TTC549 (cell line): Measurements from ENCODE around the gene SLC27A2.
"Not testable (repeated sequence)": the region's sequence is repeated elsewhere in the genome, so short reads cannot be mapped to it uniquely, and the experiment has no call there.

Experiments used
- FAIRE-seq: peaks from 2 replicates; lab custom pipeline; 2012; peaks lifted over from hg19 to GRCh38; lab: Jason Lieb, UNC

SLC27A2 gene

GRCh38 chr15:50163719-50164410 is 18.1 kb upstream of the SLC27A2 start:
- FAIRE-seq = no peak

- FAIRE-seq = no peak
Measured at GRCh38 chr15:50164458-50164857, 17.5 kb upstream of the SLC27A2 start.

GRCh38 chr15:50166216-50166615 is 15.8 kb upstream of the SLC27A2 start:
- FAIRE-seq = no peak

GRCh38 chr15:50167110-50167509 is 14.9 kb upstream of the SLC27A2 start:
- no peak for FAIRE-seq

GRCh38 chr15:50168379-50168778 is 13.6 kb upstream of the SLC27A2 start:
- FAIRE-seq = no peak

- FAIRE-seq = no peak
Measured at GRCh38 chr15:50168783-50169411, 13.1 kb upstream of the SLC27A2 start.

- FAIRE-seq = not testable (repeated sequence)
Measured at GRCh38 chr15:50172360-50172895, 9.6 kb upstream of the SLC27A2 start.

- FAIRE-seq = no peak
Measured at GRCh38 chr15:50176869-50177268, 5.1 kb upstream of the SLC27A2 start.

GRCh38 chr15:50180091-50180490 is 1.9 kb upstream of the SLC27A2 start:
- FAIRE-seq = no peak

GRCh38 chr15:50180582-50180981 is 1.4 kb upstream of the SLC27A2 start:
- FAIRE-seq = no peak

GRCh38 chr15:50181201-50181968 is 611 bp upstream of the SLC27A2 start:
- no peak for FAIRE-seq

- no peak for FAIRE-seq
Measured at GRCh38 chr15:50182219-50183013, 420 bp downstream of the SLC27A2 start.

GRCh38 chr15:50183112-50183794 is 1.3 kb downstream of the SLC27A2 start:
- FAIRE-seq = no peak

- FAIRE-seq = no peak
Measured at GRCh38 chr15:50184863-50185504, 3.0 kb downstream of the SLC27A2 start.

- no peak for FAIRE-seq
Measured at GRCh38 chr15:50186090-50186489, 4.1 kb downstream of the SLC27A2 start.

GRCh38 chr15:50186752-50187151 is 4.8 kb downstream of the SLC27A2 start:
- FAIRE-seq = no peak

GRCh38 chr15:50187525-50187924 is 5.5 kb downstream of the SLC27A2 start:
- no peak for FAIRE-seq

- no peak for FAIRE-seq
Measured at GRCh38 chr15:50187997-50188396, 6.0 kb downstream of the SLC27A2 start.

GRCh38 chr15:50188793-50189192 is 6.8 kb downstream of the SLC27A2 start:
- not testable (repeated sequence) for FAIRE-seq

GRCh38 chr15:50189633-50190032 is 7.6 kb downstream of the SLC27A2 start:
- FAIRE-seq = no peak

- FAIRE-seq = no peak
Measured at GRCh38 chr15:50190166-50190570, 8.2 kb downstream of the SLC27A2 start.
